ENCODE data around the gene DDX3X.

The DDX3X gene

GRCh38 chrX:41317477-41318208 lies 16.3 kb upstream of the DDX3X start:
- TF ChIP-seq GATA2 (IDR thresholded peaks at IDR 0.05; ENCODE audit: low read depth, low read length): no peak
- no peak for TF ChIP-seq GATA3 (IDR thresholded peaks at IDR 0.05; ENCODE audit: low read depth, low read length)

GRCh38 chrX:41320393-41320792 lies 13.6 kb upstream of the DDX3X start:
- no peak for TF ChIP-seq GATA2 (IDR thresholded peaks at IDR 0.05; ENCODE audit: low read depth, low read length)

GRCh38 chrX:41322821-41323603 lies 10.9 kb upstream of the DDX3X start:
- TF ChIP-seq GATA3 (IDR thresholded peaks at IDR 0.05; ENCODE audit: low read depth, low read length): no peak
- no peak for TF ChIP-seq GATA2 (IDR thresholded peaks at IDR 0.05; ENCODE audit: low read depth, low read length)

GRCh38 chrX:41326431-41326830 lies 7.5 kb upstream of the DDX3X start:
- no peak for TF ChIP-seq GATA2 (IDR thresholded peaks at IDR 0.05; ENCODE audit: low read depth, low read length)
- TF ChIP-seq GATA3 (IDR thresholded peaks at IDR 0.05; ENCODE audit: low read depth, low read length): no peak

GRCh38 chrX:41327341-41327740 lies 6.6 kb upstream of the DDX3X start:
- TF ChIP-seq GATA3 (IDR thresholded peaks at IDR 0.05; ENCODE audit: low read depth, low read length): no peak
- no peak for TF ChIP-seq GATA2 (IDR thresholded peaks at IDR 0.05; ENCODE audit: low read depth, low read length)

- TF ChIP-seq GATA2 (IDR thresholded peaks at IDR 0.05; ENCODE audit: low read depth, low read length): no peak
- no peak for TF ChIP-seq GATA3 (IDR thresholded peaks at IDR 0.05; ENCODE audit: low read depth, low read length)
Observed at GRCh38 chrX:41329101-41329500, 4.9 kb upstream of the DDX3X start.

GRCh38 chrX:41332005-41332404 lies 2.0 kb upstream of the DDX3X start:
- TF ChIP-seq GATA3 (IDR thresholded peaks at IDR 0.05; ENCODE audit: low read depth, low read length): no peak
- TF ChIP-seq GATA2 (IDR thresholded peaks at IDR 0.05; ENCODE audit: low read depth, low read length): no peak

GRCh38 chrX:41332408-41333002 lies 1.5 kb upstream of the DDX3X start:
- TF ChIP-seq GATA2 (IDR thresholded peaks at IDR 0.05; ENCODE audit: low read depth, low read length): no peak
- TF ChIP-seq GATA3 (IDR thresholded peaks at IDR 0.05; ENCODE audit: low read depth, low read length): no peak

GRCh38 chrX:41333003-41333743 lies 789 bp upstream of the DDX3X start:
- TF ChIP-seq GATA2 (IDR thresholded peaks at IDR 0.05; ENCODE audit: low read depth, low read length) (no peak), GATA3 (IDR thresholded peaks at IDR 0.05; ENCODE audit: low read depth, low read length) (no peak)

GRCh38 chrX:41334363-41335197 lies 618 bp downstream of the DDX3X start:
- no peak for TF ChIP-seq GATA2 (IDR thresholded peaks at IDR 0.05; ENCODE audit: low read depth, low read length)
- no peak for TF ChIP-seq GATA3 (IDR thresholded peaks at IDR 0.05; ENCODE audit: low read depth, low read length)

GRCh38 chrX:41335198-41335957 lies 1.4 kb downstream of the DDX3X start:
- TF ChIP-seq GATA3 (IDR thresholded peaks at IDR 0.05; ENCODE audit: low read depth, low read length) (no peak), GATA2 (IDR thresholded peaks at IDR 0.05; ENCODE audit: low read depth, low read length) (no peak)

GRCh38 chrX:41335958-41336331 lies 2.0 kb downstream of the DDX3X start:
- TF ChIP-seq GATA2 (IDR thresholded peaks at IDR 0.05; ENCODE audit: low read depth, low read length) (no peak), GATA3 (IDR thresholded peaks at IDR 0.05; ENCODE audit: low read depth, low read length) (no peak)

- TF ChIP-seq GATA3 (IDR thresholded peaks at IDR 0.05; ENCODE audit: low read depth, low read length) (no peak), GATA2 (IDR thresholded peaks at IDR 0.05; ENCODE audit: low read depth, low read length) (no peak)
Observed at GRCh38 chrX:41336447-41336846, 2.5 kb downstream of the DDX3X start.
